A673 (cell line): Measurements from ENCODE around the gene MACROD1. TPM values are rescaled to one million over a fixed set of nuclear protein-coding genes. Genes with fewer than 3 reads are reported as not detected.
A peak's percentile ranks its signal among the peaks of the same experiment; 100 is the strongest.

Experiments used
- BruUV-seq: library from RNA; stranded (reverse); fragments of 400-500 nt; replicated peaks from 2 replicates; lab custom pipeline; 2021; lab: Mats Ljungman, UMichigan
- CTCF ChIA-PET: fragments of 300-600 bp; sonication (Branson Sonifier 250); formaldehyde crosslinking; loops from one replicate; lab custom pipeline; 2022; ENCODE audit warnings: antibody characterized with exemption; lab: Charles Lee
- POLR2A ChIA-PET: fragments of 300-600 bp; sonication (Branson Sonifier 250); formaldehyde crosslinking; loops from one replicate; lab custom pipeline; 2022; ENCODE audit warnings: antibody characterized with exemption; ENCODE audit not compliant: low non-redundant PET; lab: Charles Lee
- DNase-seq: peaks from one replicate; pipeline ENCODE4 v3.0.0-alpha.2; 2015; ENCODE audit warnings: low spot score
- H3K27ac ChIP-seq: fragments of 200-600 bp; sonication (generic); 2 replicates; pipeline ENCODE4 v1.5.1; 2016; ENCODE audit warnings: mixed run types, low read depth, mild to moderate bottlenecking, mixed read lengths, antibody characterized with exemption, low read length; ENCODE audit not compliant: poor library complexity, severe bottlenecking
- H3K27me3 ChIP-seq: fragments of 200-600 bp; sonication (generic); replicated peaks from 2 replicates; pipeline ENCODE4 v1.6.1; 2017; ENCODE audit warnings: mixed run types, low read depth, mild to moderate bottlenecking, mixed read lengths, antibody characterized with exemption, low read length; ENCODE audit not compliant: insufficient read depth, poor library complexity
- H3K36me3 ChIP-seq: fragments of 200-600 bp; sonication (generic); 2 replicates; pipeline ENCODE4 v1.6.1; 2016; ENCODE audit warnings: mixed run types, mild to moderate bottlenecking, mixed read lengths, antibody characterized with exemption, low read length; ENCODE audit not compliant: insufficient read depth, poor library complexity, severe bottlenecking
- H3K4me1 ChIP-seq: fragments of 200-600 bp; sonication (generic); 2 replicates; pipeline ENCODE4 v1.6.1; 2017; ENCODE audit warnings: mixed run types, mild to moderate bottlenecking, mixed read lengths, antibody characterized with exemption, low read length; ENCODE audit not compliant: insufficient read depth, poor library complexity, severe bottlenecking
- H3K4me3 ChIP-seq: fragments of 200-600 bp; sonication (generic); 2 replicates; pipeline ENCODE4 v1.5.1; 2016; ENCODE audit warnings: low read depth, mixed run types, mild to moderate bottlenecking, mixed read lengths, low read length; ENCODE audit not compliant: poor library complexity, severe bottlenecking
- H3K9me3 ChIP-seq: fragments of 200-600 bp; sonication (generic); 2 replicates; pipeline ENCODE4 v1.6.1; 2016; ENCODE audit warnings: mixed run types, low read depth, mild to moderate bottlenecking, mixed read lengths, antibody characterized with exemption, low read length; ENCODE audit not compliant: poor library complexity, severe bottlenecking
- CTCF ChIP-seq: fragments of 300-800, 200-600 bp; sonication (generic); conservative IDR thresholded peaks from 2 replicates; pipeline ENCODE4 v1.5.1; 2017; ENCODE audit warnings: low read depth, mild to moderate bottlenecking, antibody characterized with exemption, low read length, moderate library complexity, mixed read lengths
- EZH2 ChIP-seq: fragments of 200-600 bp; sonication (generic); IDR thresholded peaks from 2 replicates; pipeline ENCODE4 v1.6.1; 2017; ENCODE audit warnings: borderline replicate concordance, low read depth, mild to moderate bottlenecking, mixed read lengths, antibody characterized with exemption, low read length; ENCODE audit not compliant: poor library complexity, severe bottlenecking
- intact Hi-C: fragments of 100-400 bp; cut with micrococcal nuclease; formaldehyde crosslinking; loops from one replicate; pipeline ENCODE4 v1.10.0; 2022; ENCODE audit not compliant: unreplicated experiment
- total RNA-seq: library from RNA; stranded (reverse); gene quantifications from 2 replicates; pipeline ENCODE4 v1.2.3, GENCODE V29; 2021

The MACROD1 gene
- total RNA-seq, 1 experiment from 2014 or later = 28.7 TPM

GRCh38 chr11:64156235-64157011 lies 9.5 kb downstream of the MACROD1 start:
- POLR2A ChIA-PET = no interaction called here
- no peak for DNase-seq
- CTCF ChIA-PET = interaction anchor here (0.6 kb wide), 2 partner anchors 9 to 28 kb away, joined by 3 read pairs; no protein-coding TSS in a partner anchor
- peaks cover 7% of the 10 kb centered on the region for H3K4me1 ChIP-seq
- TF ChIP-seq EZH2 = no peak
- TF ChIP-seq CTCF = no peak
- intact Hi-C loops = no loop called here
- no peaks in the 10 kb centered on the region for H3K27me3 ChIP-seq
- H3K4me3 ChIP-seq = no peak overlapping the region
- H3K27ac ChIP-seq = no peak overlapping the region
- BruUV-seq = no TSS peak
- no peaks in the 10 kb centered on the region for H3K9me3 ChIP-seq
- H3K36me3 ChIP-seq = no peaks in the 10 kb centered on the region

DNA sequence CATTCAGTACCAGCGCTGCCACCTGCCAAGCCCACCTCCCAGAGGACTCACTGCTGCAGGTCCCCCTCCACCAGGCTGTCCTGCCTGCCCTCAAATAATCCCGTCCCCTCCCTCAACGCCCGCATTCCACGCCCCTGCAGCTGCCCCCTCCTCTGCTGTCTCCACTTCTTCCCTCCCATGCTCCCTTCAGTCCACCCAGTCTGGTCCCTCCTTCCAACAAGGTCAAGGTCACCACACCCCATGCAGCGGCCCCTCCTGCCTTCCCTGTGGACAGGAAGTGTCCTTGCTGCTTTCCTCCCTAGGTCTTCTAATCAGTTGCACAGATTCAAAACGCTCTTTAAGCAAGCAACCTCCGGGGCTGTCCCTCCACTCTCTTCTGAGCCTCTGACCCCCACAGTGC lies 12.1 kb downstream of the MACROD1 start:
- CTCF ChIA-PET = no interaction called here
- Histone ChIP-seq H3K36me3 (no peaks in the 10 kb centered on the region), H3K4me3 (no peak overlapping the region), H3K4me1 (peaks cover 10% of the 10 kb centered on the region), H3K27me3 (no peaks in the 10 kb centered on the region), H3K9me3 (no peaks in the 10 kb centered on the region), H3K27ac (no peak overlapping the region)
- TF ChIP-seq EZH2 = no peak
- TF ChIP-seq CTCF = no peak
- no TSS peak for BruUV-seq
- intact Hi-C loops = no loop called here
- DNase-seq = no peak
- POLR2A ChIA-PET = no interaction called here

DNA sequence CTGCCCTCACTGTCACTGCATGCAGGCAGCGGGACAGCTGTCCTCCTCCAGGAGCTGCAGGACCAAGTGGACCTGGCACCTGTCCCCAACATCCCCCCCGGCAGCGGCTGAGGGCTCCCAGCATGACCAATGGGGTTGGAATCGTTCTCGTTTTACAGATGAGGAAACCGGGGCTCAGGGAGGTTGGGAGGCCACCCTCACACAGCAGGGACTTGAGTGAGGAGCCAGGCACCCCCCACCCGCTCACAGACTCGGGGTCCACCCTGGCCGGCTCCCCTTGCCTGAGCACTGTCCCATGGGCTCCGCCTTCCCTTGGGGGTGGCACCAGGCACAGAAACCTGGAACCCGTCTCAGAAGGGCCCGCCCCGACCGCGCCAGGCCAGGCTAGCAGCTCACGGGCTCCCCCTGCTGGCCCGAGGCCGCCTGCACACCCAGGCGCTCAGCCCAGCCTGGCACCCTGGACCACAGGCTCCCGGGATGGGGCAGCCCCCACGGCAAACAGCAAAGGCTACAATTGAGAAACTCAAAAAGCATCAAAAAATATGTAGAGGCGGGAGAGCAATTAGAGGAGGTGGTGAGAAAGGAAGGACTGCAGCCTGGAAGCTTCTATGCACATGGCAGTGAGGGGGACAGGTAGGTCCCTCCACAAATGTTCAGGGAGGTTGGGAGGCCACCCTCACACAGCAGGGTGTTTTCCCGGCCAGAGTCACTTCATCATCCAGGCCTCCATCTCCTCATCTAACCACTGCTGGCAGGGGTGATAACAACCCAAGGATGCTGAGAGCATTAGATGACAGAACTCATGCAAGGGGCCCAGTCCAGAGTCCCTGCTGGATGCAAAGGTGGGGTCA lies 12.8 kb downstream of the MACROD1 start:
- no peaks in the 10 kb centered on the region for H3K27me3 ChIP-seq
- BruUV-seq = no TSS peak
- DNase-seq = peak; percentile 81
- CTCF ChIA-PET = interaction anchor here (0.6 to 1.9 kb wide), 9 partner anchors 12 to 1507 kb away, joined by 3 to 9 read pairs (median 3); partner anchors contain the start of genes GANAB and MARK2
- no peak overlapping the region for H3K4me3 ChIP-seq
- no peak overlapping the region for H3K27ac ChIP-seq
- peaks cover 17% of the 10 kb centered on the region for H3K4me1 ChIP-seq
- H3K9me3 ChIP-seq = no peaks in the 10 kb centered on the region
- no peaks in the 10 kb centered on the region for H3K36me3 ChIP-seq
- POLR2A ChIA-PET = no interaction called here
- intact Hi-C loops = no loop called here
- TF ChIP-seq EZH2 (no peak), CTCF (peak; percentile 100)
